ENCODE data around the gene CLDN5. TPM values are rescaled to one million over a fixed set of nuclear protein-coding genes. Genes with fewer than 3 reads are reported as not detected.

The CLDN5 gene
- total RNA-seq, 1 experiment from 2014 or later: 0.44 TPM

GRCh38 chr22:19478045-19478900 lies 45.9 kb downstream of the CLDN5 start:
- H3K9me3 Mint-ChIP-seq: no peaks in the 10 kb centered on the region
- H3K4me3 Mint-ChIP-seq: peak overlapping the region; percentile 98
- Histone ChIP-seq H3K9me3 (ENCODE audit: control insufficient read depth, low read depth, low read length) (no peaks in the 10 kb centered on the region), H4K5ac (ENCODE audit: insufficient read length, low read depth, low read length) (no peak overlapping the region), H4K8ac (replicated peaks; ENCODE audit: insufficient read length, low read depth, low read length) (no peak overlapping the region), H3K79me2 (ENCODE audit: insufficient read depth, low read length) (peaks cover 20% of the 10 kb centered on the region; the same call in 1 of the 2 replicates), H2BK12ac (ENCODE audit: insufficient read length, low read depth, low read length) (no peak overlapping the region), H2AK5ac (ENCODE audit: insufficient read length, low read length) (no peak overlapping the region), H3T11ph (ENCODE audit: low read length) (no peak overlapping the region), H3K9ac (ENCODE audit: extremely low read depth, insufficient read length, low read length) (peak overlapping the region; percentile 96), H3K23me2 (ENCODE audit: insufficient read length, low read depth, low read length, poor library complexity, severe bottlenecking) (peaks cover 13% of the 10 kb centered on the region), H3K27me3 (ENCODE audit: insufficient read depth, low read length) (no peaks in the 10 kb centered on the region), H4K20me1 (ENCODE audit: control insufficient read depth, insufficient read depth, insufficient read length) (no peaks in the 10 kb centered on the region), H2BK5ac (ENCODE audit: insufficient read length, low read length) (no peak overlapping the region), H3K27ac (ENCODE audit: insufficient read length, low read depth, low read length) (no peak overlapping the region), H3K56ac (ENCODE audit: insufficient read length, low read depth, low read length) (no peak overlapping the region), H2BK20ac (ENCODE audit: low read depth, low read length, poor library complexity, severe bottlenecking) (no peak overlapping the region), H2BK15ac (ENCODE audit: low read depth, low read length) (no peak overlapping the region), H3K4me2 (ENCODE audit: insufficient read depth, insufficient read length, low read length) (peak overlapping the region; percentile 75), H3K4ac (ENCODE audit: low read depth, low read length) (no peak overlapping the region), H3K4me1 (ENCODE audit: insufficient read depth, low read length) (peaks cover 3% of the 10 kb centered on the region), H4K91ac (ENCODE audit: insufficient read length, low read depth, low read length) (no peak overlapping the region), H2AFZ (ENCODE audit: low read length) (no peak overlapping the region), H3K18ac (ENCODE audit: insufficient read length, low read depth, low read length) (peak overlapping the region; percentile 84), H2BK120ac (ENCODE audit: low read depth, low read length, poor library complexity, severe bottlenecking) (no peak overlapping the region), H3K14ac (ENCODE audit: insufficient read depth, low read length) (peak overlapping the region; percentile 86), H3K23ac (ENCODE audit: insufficient read length, low read depth, low read length) (no peak overlapping the region), H3K79me1 (ENCODE audit: insufficient read depth, low read depth, low read length, poor library complexity, severe bottlenecking) (no peaks in the 10 kb centered on the region)
- peaks cover 20% of the 10 kb centered on the region in 2 experiments for H3K4me1 Mint-ChIP-seq
- peaks cover 14 to 32% (median 20%) of the 10 kb centered on the region in 3 experiments for H3K36me3 Mint-ChIP-seq (ENCODE audit: insufficient read depth in 1 of 3, low read depth in 3 of 3)
- peak overlapping the region in 2 of 3 experiments; percentile 10 to 81; a peak in 3 of 7 replicates for H3K27ac Mint-ChIP-seq
- TF ChIP-seq CTCF (conservative IDR thresholded peaks at IDR 0.05): no peak
- H3K27me3 Mint-ChIP-seq (ENCODE audit: low read depth): no peaks in the 10 kb centered on the region; the same call in 1 of the 2 replicates
- no CpG with 5 or more reads among the region's 31 CpGs for WGBS (ENCODE audit: extremely low coverage, insufficient read length, low lambda C conversion rate)
- DNase-seq: no peak

Measured in H9 (cell line).